IPS-18a (cell line): Measurements from ENCODE around the gene CDK2AP2.
"Not testable (repeated sequence)": the region's sequence is repeated elsewhere in the genome, so short reads cannot be mapped to it uniquely, and the experiment has no call there.

ENCODE experiments used
- H3K27ac ChIP-seq: one replicate; pipeline ENCODE4 v1.5.1; 2013; ENCODE audit warnings: low read length
- H3K27me3 ChIP-seq: one replicate; pipeline ENCODE4 v1.6.1; 2013; ENCODE audit warnings: mild to moderate bottlenecking, low read length; ENCODE audit not compliant: control insufficient read depth, insufficient read depth
- H3K36me3 ChIP-seq: one replicate; pipeline ENCODE4 v1.6.1; 2013; ENCODE audit warnings: low read depth, low read length; ENCODE audit not compliant: control insufficient read depth
- H3K4me1 ChIP-seq: one replicate; pipeline ENCODE4 v1.6.1; 2013; ENCODE audit warnings: low read depth, low read length; ENCODE audit not compliant: control insufficient read depth
- H3K4me3 ChIP-seq: one replicate; pipeline ENCODE4 v1.5.1; 2013; ENCODE audit warnings: low read length
- H3K9ac ChIP-seq: one replicate; pipeline ENCODE4 v1.6.1; 2013; ENCODE audit warnings: mild to moderate bottlenecking, low read length, moderate library complexity
- H3K9me3 ChIP-seq: one replicate; pipeline ENCODE4 v1.6.1; 2013; ENCODE audit warnings: low read depth, low read length; ENCODE audit not compliant: control insufficient read depth

CDK2AP2 gene

DNA sequence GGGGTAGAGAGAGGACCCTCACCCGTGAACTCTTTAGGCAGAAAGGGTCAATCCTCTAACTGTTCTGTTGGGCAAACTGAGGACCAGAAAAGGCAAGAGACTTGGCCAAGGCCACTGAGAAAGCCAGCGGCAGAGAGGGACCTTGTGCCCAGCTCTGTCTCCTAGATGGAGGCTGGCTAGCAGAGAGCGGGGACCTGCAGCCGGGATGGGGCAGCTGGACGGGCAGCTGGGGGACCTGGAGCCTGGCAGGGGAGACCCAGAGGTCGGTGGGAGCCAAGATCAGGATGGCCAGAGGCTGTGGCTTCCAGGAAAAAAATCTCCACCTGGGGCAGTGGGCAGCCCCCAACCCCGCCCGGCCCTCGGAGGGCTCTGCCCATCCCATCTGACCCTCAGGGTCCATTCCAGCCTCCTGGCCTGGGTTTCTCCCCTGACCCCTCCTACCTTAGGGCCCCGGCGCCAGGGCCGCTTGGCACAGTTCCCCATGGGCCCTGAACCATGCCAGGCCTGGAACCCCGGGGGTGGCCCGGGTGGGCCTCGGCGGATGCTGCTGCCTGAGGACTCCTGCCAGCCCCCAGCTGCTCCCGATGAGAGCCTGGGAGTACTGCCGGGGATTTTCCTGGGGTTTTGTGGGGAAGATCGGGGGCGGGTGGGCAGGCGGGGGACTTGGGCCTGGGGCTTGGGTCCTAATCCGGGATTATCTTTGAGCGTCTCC, 15.0 kb upstream of the CDK2AP2 start, which contains the start of gene CABP2:
Gene CABP2, minus strand, starts transcription at position 603 of the 712 bp plus-strand sequence. Its CDS starts 120 bp downstream, at position 483.
- H3K36me3 ChIP-seq = no peaks in the 10 kb centered on the region
- H3K4me1 ChIP-seq = no peaks in the 10 kb centered on the region
- H3K27ac ChIP-seq = no peak within 1 kb of the TSS
- no peak within 1 kb of the TSS for H3K9ac ChIP-seq
- no peak within 1 kb of the TSS for H3K4me3 ChIP-seq
- H3K9me3 ChIP-seq = no peaks in the 10 kb centered on the region
- no peaks in the 10 kb centered on the region for H3K27me3 ChIP-seq

DNA sequence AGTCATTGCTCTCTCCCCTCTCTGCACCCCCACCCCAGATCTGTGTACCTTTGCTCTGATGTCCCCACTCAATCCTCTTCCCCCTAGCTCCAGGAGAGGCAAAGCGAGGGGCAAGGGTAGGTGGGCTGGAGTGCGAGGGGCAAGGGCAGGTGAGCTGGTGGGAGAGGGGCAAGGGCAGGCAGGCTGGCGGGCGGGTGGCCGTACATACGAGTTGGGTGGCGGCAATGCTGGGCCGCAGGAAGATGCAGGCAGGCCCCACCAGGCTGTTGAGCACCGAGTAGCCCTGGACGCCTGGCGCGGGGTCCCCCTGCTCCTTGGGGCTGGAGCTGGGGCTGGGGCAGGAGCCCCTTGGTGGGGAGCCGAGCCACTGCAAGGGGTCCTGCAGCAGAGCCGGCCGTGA, 14.4 kb upstream of the CDK2AP2 start:
- Histone ChIP-seq H3K27me3 (no peaks in the 10 kb centered on the region), H3K9me3 (no peaks in the 10 kb centered on the region)

DNA sequence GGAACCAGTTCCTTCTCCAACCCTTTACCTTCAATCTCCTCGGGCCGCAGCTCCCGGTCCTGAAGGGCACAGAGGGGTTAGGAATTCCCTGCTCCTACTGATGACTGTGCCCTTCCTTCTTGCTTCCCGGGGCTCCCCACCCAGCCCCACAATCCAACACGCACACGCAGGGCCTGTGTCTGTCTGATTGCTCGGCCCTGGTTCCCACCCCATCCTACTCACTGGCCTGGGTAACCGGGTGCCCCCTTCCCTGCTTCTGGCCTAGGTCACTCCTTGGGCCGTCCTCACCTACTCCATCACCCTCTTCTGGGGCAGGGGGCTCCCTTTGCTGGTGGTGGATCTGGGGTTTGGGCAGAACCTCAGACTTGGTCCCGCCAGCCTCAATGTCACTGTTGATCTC, 14.0 kb upstream of the CDK2AP2 start:
- Histone ChIP-seq H3K9me3 (no peaks in the 10 kb centered on the region), H3K36me3 (no peaks in the 10 kb centered on the region), H3K9ac (no peak overlapping the region), H3K27me3 (no peaks in the 10 kb centered on the region), H3K4me3 (no peak overlapping the region), H3K4me1 (no peaks in the 10 kb centered on the region), H3K27ac (no peak overlapping the region)

More for the DNA sequence above, 14.4 kb upstream of the CDK2AP2 start:
- Histone ChIP-seq H3K27ac (no peak overlapping the region), H3K36me3 (no peaks in the 10 kb centered on the region), H3K4me3 (no peak overlapping the region), H3K4me1 (no peaks in the 10 kb centered on the region), H3K9ac (no peak overlapping the region)

DNA sequence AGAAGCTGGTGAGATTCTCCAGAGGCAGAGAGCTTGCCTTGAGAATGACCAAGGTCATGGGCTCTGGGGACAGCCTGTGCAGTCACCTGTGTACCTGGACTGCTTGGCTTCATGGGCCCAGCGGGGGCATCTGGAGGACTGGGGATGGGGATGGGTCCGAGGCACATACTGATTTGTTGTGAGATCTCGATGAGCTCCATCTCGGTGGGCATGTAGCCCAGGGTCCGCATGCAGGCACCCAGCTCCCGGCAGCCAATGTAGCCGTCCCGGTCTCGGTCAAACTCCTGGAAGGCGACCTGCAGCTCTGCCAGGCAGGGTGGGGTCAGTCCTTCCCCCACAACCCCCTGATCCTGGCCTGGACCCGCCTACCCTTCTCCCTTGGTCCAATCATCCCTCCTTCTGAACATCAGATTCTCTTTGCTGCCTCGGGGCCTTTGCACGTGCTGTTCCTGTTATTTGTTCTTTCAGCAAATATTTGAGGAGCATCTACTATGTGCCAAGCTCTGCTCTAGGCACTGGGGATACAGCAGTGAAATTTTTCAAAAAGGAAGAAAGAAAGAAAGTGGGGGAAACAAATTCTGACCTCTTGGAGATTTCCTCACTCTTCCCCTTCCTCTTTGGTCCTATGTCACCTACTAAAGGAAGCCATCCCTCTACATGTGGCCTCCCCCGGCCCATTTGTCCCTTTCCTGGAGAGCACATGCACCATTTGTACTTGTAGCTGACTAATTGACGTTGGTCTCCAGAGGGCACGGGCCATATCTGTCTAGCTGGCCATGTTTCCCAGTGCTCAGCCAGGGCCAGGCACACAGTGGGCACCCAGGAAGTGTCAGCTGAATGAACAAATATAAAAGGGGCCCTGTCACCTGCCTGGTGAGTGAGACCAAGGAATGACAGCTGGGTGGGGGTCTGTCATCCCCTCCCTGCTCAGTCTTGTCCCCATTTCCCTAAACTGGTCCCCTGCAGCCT, 13.2 kb upstream of the CDK2AP2 start:
- Histone ChIP-seq H3K9ac (no peak overlapping the region), H3K27me3 (no peaks in the 10 kb centered on the region), H3K9me3 (no peaks in the 10 kb centered on the region), H3K36me3 (no peaks in the 10 kb centered on the region), H3K4me3 (no peak overlapping the region), H3K27ac (no peak overlapping the region), H3K4me1 (no peaks in the 10 kb centered on the region)

DNA sequence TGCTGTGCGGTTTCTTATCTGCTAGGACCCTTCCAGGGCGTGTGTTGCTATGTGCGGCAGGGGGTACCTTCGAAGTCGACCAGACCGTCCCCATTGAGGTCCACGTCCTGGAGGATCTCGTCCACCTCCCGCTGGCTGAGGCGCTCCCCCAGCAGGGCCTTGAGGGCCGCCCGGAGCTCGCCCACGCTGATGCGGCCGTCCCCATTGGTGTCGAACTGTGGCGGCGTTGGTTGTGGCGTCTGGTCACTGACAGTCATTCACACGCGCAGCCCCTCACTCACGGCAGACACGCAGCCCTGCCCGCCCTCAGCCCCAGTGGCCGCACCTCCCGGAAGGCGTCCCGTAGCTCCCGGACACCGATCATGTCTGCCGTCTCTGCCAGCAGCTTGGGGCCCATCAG, 11.8 kb upstream of the CDK2AP2 start:
- Histone ChIP-seq H3K4me1 (no peaks in the 10 kb centered on the region), H3K27me3 (no peaks in the 10 kb centered on the region), H3K9me3 (no peaks in the 10 kb centered on the region), H3K36me3 (no peaks in the 10 kb centered on the region), H3K4me3 (no peak overlapping the region), H3K9ac (no peak overlapping the region), H3K27ac (no peak overlapping the region)

DNA sequence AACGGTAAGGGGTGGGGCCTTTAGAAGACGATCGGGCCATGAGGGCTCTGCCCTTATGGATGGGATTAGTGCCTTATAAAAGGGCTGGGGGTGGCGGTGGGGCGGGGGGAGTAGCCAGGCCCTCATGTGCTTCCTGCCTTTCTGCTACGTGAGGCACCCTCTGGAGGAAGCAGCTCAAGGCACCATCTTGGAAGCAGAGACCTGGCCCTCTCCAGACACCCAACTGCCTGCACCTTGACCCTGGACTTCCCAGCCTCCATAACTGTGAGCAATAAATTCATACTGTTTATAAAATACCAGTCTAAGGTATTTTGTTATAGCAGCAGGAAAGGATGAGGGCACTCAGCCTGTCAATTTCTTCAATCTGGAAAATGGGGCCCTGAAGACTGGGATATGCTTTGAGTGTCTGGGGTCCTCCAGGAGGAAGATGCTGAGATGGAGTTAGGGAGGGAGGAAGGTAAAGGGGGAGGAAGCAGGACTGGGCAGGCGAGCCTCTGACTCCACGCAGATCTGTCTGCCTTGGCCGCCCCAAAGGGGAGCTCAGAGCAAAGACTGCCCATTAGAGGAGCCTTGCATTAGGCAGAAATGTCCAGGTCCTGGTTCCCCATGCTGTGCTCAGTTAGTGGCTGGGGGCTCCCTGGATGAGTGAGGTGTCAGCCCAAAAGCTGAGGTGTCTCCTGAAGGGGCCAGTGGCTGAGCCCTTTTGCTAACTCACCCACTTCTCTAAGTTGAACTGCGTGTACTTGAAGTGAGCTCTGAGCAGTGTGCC, 10.0 kb upstream of the CDK2AP2 start:
- H3K27me3 ChIP-seq = no peaks in the 10 kb centered on the region
- H3K4me1 ChIP-seq = no peaks in the 10 kb centered on the region
- H3K36me3 ChIP-seq = no peaks in the 10 kb centered on the region
- no peaks in the 10 kb centered on the region for H3K9me3 ChIP-seq
- H3K27ac ChIP-seq = no peak overlapping the region
- no peak overlapping the region for H3K4me3 ChIP-seq
- H3K9ac ChIP-seq = no peak overlapping the region

DNA sequence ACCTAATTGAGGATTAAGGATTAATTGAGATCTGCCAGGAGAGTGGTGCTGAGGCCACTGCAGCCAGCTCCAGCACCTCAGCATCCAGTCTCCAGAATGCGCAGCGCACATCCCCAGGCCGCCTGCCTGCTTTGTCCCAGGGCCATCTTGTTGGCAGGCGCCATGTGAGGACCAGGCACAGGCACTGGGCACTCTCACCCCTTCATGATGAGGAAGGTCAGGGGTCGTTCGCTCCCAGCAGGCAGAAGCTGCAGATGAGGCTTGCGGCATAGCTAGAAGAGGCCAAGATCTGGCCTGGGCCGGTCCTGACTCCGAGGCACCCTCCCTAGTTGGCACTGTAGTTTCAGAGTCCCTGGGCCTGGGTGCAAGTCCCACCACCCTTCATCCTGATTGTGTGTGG, 8.8 kb upstream of the CDK2AP2 start:
- Histone ChIP-seq H3K9ac (no peak overlapping the region), H3K4me3 (no peak overlapping the region), H3K27me3 (no peaks in the 10 kb centered on the region), H3K4me1 (no peaks in the 10 kb centered on the region), H3K27ac (no peak overlapping the region), H3K36me3 (no peaks in the 10 kb centered on the region), H3K9me3 (no peaks in the 10 kb centered on the region)

DNA sequence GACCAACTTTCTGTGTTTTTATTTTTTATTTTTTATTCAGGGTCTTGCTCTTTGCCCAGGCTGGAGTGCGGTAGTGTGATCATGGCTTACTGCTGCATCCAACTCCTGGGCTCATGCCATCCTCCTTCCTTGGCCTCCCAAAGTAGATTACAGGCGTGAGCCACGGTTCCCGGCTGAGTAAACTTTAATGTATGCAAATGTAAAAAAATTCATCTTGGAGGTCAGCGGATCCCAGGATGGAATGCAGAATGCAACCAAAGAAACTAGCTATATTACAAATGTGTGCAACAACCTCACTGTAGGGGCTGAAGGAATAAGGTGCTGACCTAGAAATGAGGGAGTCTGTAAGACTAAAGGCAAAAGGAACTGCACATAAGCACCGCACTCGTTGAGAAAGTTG, 6.2 kb upstream of the CDK2AP2 start:
- no peak overlapping the region for H3K9ac ChIP-seq
- no peak overlapping the region for H3K27ac ChIP-seq
- peaks cover 6% of the 10 kb centered on the region for H3K27me3 ChIP-seq
- no peaks in the 10 kb centered on the region for H3K36me3 ChIP-seq
- H3K4me1 ChIP-seq = peaks cover under 1% of the 10 kb centered on the region
- no peak overlapping the region for H3K4me3 ChIP-seq
- H3K9me3 ChIP-seq = no peaks in the 10 kb centered on the region

DNA sequence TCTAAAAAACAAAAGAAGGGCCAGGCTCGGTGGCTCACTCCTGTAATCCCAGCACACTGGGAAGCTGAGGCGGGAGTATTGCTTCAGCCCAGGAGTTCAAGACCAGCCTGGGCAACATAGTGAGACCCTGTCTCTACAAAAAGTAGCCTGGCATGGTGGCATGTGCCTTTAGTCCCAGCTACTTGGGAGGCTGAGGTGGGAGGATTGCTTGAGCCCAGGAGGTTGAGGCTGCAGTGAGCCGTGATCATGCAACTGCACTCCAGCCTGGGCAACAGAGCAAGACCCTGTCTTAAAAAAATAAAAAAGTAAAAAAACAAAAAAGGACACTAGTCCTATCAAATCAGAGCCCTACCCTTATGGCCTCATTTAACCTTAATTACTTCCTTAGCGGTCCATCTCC, 3.6 kb upstream of the CDK2AP2 start:
- H3K4me1 ChIP-seq, H3K27me3 ChIP-seq: not testable (repeated sequence)

DNA sequence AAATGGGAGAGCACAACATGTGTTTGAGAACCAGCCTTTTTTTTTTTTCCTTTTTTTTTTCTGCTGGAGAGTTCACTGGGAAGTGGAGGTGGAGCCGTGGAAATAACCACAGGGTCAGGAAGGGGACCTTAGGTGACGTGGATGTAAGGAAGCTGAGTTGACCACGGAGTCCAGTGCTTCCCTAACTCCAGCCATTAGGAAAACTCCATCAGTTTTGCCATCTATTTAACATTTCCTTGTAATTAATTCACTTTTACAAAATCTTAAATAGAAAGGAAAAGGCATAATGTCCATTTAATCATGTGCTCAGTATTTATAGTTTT, 2.0 kb upstream of the CDK2AP2 start:
- H3K36me3 ChIP-seq = no peaks in the 10 kb centered on the region
- H3K4me1 ChIP-seq = peaks cover 15% of the 10 kb centered on the region
- H3K4me3 ChIP-seq = no peak overlapping the region
- H3K9ac ChIP-seq = no peak overlapping the region
- H3K27me3 ChIP-seq = peaks cover 6% of the 10 kb centered on the region
- H3K9me3 ChIP-seq = no peaks in the 10 kb centered on the region
- no peak overlapping the region for H3K27ac ChIP-seq

More for the DNA sequence above, 3.6 kb upstream of the CDK2AP2 start:
- not testable (repeated sequence) for H3K4me3 ChIP-seq, H3K36me3 ChIP-seq, H3K9ac ChIP-seq, H3K27ac ChIP-seq, H3K9me3 ChIP-seq

DNA sequence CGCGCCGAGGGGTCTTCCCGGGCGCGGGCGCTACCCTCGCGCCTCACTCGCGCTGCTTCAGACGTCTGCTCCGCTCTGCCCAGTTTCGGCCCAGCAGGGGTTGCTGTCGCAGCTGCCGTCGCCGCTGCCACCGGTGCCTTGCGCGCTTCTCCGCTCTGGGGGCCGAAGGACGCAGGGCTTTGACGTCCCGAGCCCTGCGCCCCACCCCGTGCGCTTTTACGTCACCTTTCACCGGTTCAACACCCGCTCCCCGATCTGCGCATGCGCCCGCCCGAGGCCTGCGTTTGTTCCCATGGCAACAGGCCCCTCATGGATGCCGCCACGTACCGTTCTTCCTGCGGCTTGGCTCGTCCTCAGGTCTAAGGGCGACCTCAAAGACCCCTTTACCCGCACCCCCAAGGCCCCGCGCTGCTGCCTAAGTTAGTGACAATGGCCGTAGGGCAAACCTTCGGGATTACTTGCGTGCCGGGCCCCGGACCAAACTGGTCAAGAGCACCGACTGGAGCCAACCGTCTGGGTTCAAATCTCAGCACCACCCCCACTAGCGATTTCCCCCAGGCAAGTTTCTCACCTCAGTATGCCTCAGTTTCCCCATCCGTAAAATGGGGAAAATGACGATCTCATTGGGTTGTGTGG, 642 bp upstream of the CDK2AP2 start:
- H3K27ac ChIP-seq = peak overlapping the region; percentile 86
- H3K36me3 ChIP-seq = no peaks in the 10 kb centered on the region
- H3K9ac ChIP-seq = peak overlapping the region; percentile 81
- H3K9me3 ChIP-seq = no peaks in the 10 kb centered on the region
- peaks cover 9% of the 10 kb centered on the region for H3K27me3 ChIP-seq
- peak overlapping the region; percentile 95 for H3K4me3 ChIP-seq
- H3K4me1 ChIP-seq = peaks cover 18% of the 10 kb centered on the region
